ENCODE data around the gene PLCD3.
A peak's percentile ranks its signal among the peaks of the same experiment; 100 is the strongest.

PLCD3 gene

GRCh38 chr17:45149037-45149668, 16.8 kb upstream of the PLCD3 start:
- H3K4me3 ChIP-seq (ENCODE audit: low read depth, low read length) = peak overlapping the region; percentile 84
- TF ChIP-seq CTCF (IDR thresholded peaks at IDR 0.05; ENCODE audit: borderline replicate concordance, insufficient read depth, low read depth, low read length) = peak; percentile 94

GRCh38 chr17:45148183-45149036, 16.1 kb upstream of the PLCD3 start, which contains the start of gene HEXIM1:
TSS of gene HEXIM1 (plus strand) at chr17:45148475. CDS start at chr17:45149191, 716 bp downstream.
- no peak for TF ChIP-seq CTCF (IDR thresholded peaks at IDR 0.05; ENCODE audit: borderline replicate concordance, insufficient read depth, low read depth, low read length)
- peak within 1 kb of the TSS; percentile 84 for H3K4me3 ChIP-seq (ENCODE audit: low read depth, low read length)

GRCh38 chr17:45147581-45148182, 15.4 kb upstream of the PLCD3 start:
- no peak for TF ChIP-seq CTCF (IDR thresholded peaks at IDR 0.05; ENCODE audit: borderline replicate concordance, insufficient read depth, low read depth, low read length)

GRCh38 chr17:45146890-45147580, 14.7 kb upstream of the PLCD3 start:
- TF ChIP-seq CTCF (IDR thresholded peaks at IDR 0.05; ENCODE audit: borderline replicate concordance, insufficient read depth, low read depth, low read length) = no peak
- H3K4me3 ChIP-seq (ENCODE audit: low read depth, low read length) = peak overlapping the region; percentile 51

More at GRCh38 chr17:45147581-45148182, 15.4 kb upstream of the PLCD3 start:
- peak overlapping the region; percentile 51 for H3K4me3 ChIP-seq (ENCODE audit: low read depth, low read length)

- no peak for TF ChIP-seq CTCF (IDR thresholded peaks at IDR 0.05; ENCODE audit: borderline replicate concordance, insufficient read depth, low read depth, low read length)
- H3K4me3 ChIP-seq (ENCODE audit: low read depth, low read length) = no peak overlapping the region
Observed at GRCh38 chr17:45146592-45146889, 14.2 kb upstream of the PLCD3 start.

- H3K4me3 ChIP-seq (ENCODE audit: low read depth, low read length) = no peak overlapping the region
- TF ChIP-seq CTCF (IDR thresholded peaks at IDR 0.05; ENCODE audit: borderline replicate concordance, insufficient read depth, low read depth, low read length) = no peak
Observed at GRCh38 chr17:45146166-45146565, 13.9 kb upstream of the PLCD3 start.

Measured in GM12875 (cell line).